Tibial artery (tissue), 4 donors: ENCODE data around the gene CACNA2D1.
"Not testable (repeated sequence)": the region's sequence is repeated elsewhere in the genome, so short reads cannot be mapped to it uniquely, and the experiment has no call there.

Experiments used
- DNase-seq, 2 donors: peaks; one replicate each; pipeline ENCODE4 v3.0.0-alpha.2; 2019
- H3K27ac ChIP-seq, 2 donors: fragments of 200-600 bp; sonication (generic) in 1 of 2; 1 replicate in 1 of 2; 2 replicates in 1 of 2; pipeline ENCODE4 v1.5.1; 2018 to 2019; ENCODE audit warnings: mild to moderate bottlenecking in 1 of 2
- H3K27me3 ChIP-seq, 2 donors: fragments of 200-600 bp; sonication (generic) in 1 of 2; one replicate each; pipeline versions ENCODE4 v1.5.1 to v1.6.0; 2016 to 2019
- H3K36me3 ChIP-seq, 3 donors: fragments of 200-600 bp; sonication (generic) in 2 of 3; one replicate each; pipeline ENCODE4 v1.5.1; 2016 to 2019; ENCODE audit warnings: mild to moderate bottlenecking in 2 of 3
- H3K4me1 ChIP-seq, 4 donors: fragments of 200-600 bp; sonication (generic) in 2 of 4; 1 replicate in 3 of 4; 2 replicates in 1 of 4; pipeline ENCODE4 v1.5.1; 2016 to 2019
- H3K4me3 ChIP-seq, 2 donors: fragments of 200-600 bp; sonication (generic) in 1 of 2; 1 replicate in 1 of 2; 2 replicates in 1 of 2; pipeline ENCODE4 v1.5.1; 2018 to 2019; ENCODE audit warnings: mild to moderate bottlenecking in 2 of 2
- H3K9me3 ChIP-seq, 3 donors: fragments of 200-600 bp; sonication (generic) in 1 of 3; one replicate each; pipeline ENCODE4 v1.5.1; 2016 to 2019
- CTCF ChIP-seq, 2 experiments: fragments of 200-600 bp in 1 of 2; fragments of 450-650 bp in 1 of 2; IDR thresholded peaks; one replicate each; pipeline ENCODE4 v1.5.1; 2017 to 2019; ENCODE audit warnings: antibody characterized with exemption in 2 of 2, mild to moderate bottlenecking in 1 of 2, moderate library complexity in 1 of 2
- intact Hi-C: fragments of 100-400 bp; cut with DNase I; formaldehyde crosslinking; loops from one replicate; pipeline ENCODE4 v1.15.0; 2023; ENCODE audit warnings: low total_unique reads

The CACNA2D1 gene

DNA sequence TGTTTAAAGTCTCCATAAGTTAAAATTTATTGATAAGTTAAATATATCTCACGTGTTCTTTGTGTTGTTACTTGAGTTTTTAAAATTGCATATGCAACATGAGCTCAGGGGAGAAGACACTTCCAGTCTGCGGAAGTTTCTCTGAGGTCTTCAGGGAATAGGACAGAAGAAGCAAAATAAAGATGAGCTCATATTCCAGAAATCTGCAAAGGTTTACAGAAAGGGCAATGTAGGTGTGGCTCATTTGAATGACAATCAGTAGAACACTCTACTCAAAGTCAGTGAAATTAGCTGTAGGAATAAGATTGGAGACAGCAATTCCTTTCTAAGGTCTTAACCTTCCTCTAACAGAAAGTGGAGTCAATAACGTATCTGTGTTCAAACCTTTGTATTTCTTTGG, 53.7 kb downstream of the CACNA2D1 start:
- no peak for TF ChIP-seq CTCF (IDR thresholded peaks at IDR 0.05)
- no peak for DNase-seq
- Histone ChIP-seq H3K4me1 (no peaks in the 10 kb centered on the region), H3K27me3 (no peaks in the 10 kb centered on the region), H3K36me3 (no peaks in the 10 kb centered on the region), H3K9me3 (no peaks in the 10 kb centered on the region), H3K4me3 (no peak overlapping the region), H3K27ac (no peak overlapping the region)
- intact Hi-C loops, result no loop called here

GRCh38 chr7:82388138-82388537, 55.4 kb downstream of the CACNA2D1 start:
- H3K4me1 ChIP-seq, result no peaks in the 10 kb centered on the region
- no peak for TF ChIP-seq CTCF (IDR thresholded peaks at IDR 0.05)
- DNase-seq, result no peak
- intact Hi-C loops, result no loop called here
- no peak overlapping the region for H3K4me3 ChIP-seq
- H3K27ac ChIP-seq, result no peak overlapping the region
- no peaks in the 10 kb centered on the region for H3K27me3 ChIP-seq
- H3K9me3 ChIP-seq, result no peaks in the 10 kb centered on the region
- H3K36me3 ChIP-seq, result no peaks in the 10 kb centered on the region

DNA sequence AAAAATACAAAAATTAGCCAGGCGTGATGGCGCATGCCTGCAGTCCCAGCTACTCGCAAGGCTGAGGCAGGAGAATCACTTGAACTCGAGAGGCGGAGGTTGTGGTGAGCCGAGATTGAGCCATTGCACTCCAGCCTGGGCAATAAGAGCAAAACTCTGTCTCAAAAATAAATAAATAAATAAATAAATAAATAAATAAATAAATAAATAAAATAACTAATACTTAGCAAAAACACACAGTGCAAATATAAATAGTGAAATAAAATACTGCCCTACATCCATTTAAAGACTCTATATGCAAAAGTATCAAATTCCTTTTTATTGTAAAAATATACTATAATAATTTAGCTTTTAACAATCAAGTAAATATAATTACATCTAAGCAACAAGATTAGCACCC, 57.0 kb downstream of the CACNA2D1 start:
- H3K36me3 ChIP-seq, H3K4me1 ChIP-seq, H3K4me3 ChIP-seq, H3K9me3 ChIP-seq, H3K27me3 ChIP-seq, H3K27ac ChIP-seq, intact Hi-C loops, DNase-seq: not testable (repeated sequence)

- TF ChIP-seq CTCF (IDR thresholded peaks at IDR 0.05), result no peak
- Histone ChIP-seq H3K27me3 (no peaks in the 10 kb centered on the region), H3K4me1 (no peaks in the 10 kb centered on the region), H3K9me3 (no peaks in the 10 kb centered on the region), H3K36me3 (no peaks in the 10 kb centered on the region), H3K27ac (no peak overlapping the region), H3K4me3 (no peak overlapping the region)
- intact Hi-C loops, result no loop called here
- DNase-seq, result no peak
Observed at GRCh38 chr7:82384779-82385178, 58.8 kb downstream of the CACNA2D1 start.

DNA sequence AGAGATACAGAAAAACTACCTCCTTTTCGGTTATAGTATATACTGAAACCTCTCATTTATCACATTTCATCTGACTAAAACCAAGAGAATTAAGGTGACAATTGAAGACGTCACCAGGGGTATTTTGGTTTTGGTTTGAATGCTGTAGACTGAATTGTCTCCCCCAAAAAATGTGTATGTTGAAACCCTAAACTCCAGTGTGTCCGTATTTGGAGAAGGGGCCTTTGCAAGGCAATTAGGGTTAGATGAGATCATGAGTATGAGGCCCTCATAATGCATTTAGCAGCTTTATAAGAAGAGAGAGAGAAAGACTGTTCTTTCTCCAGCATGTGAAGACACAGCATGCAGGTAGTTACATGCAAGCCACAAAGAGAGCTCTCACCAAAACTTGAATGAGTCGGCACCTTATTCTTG, 59.5 kb downstream of the CACNA2D1 start:
- intact Hi-C loops, result no loop called here
- DNase-seq, result no peak
- no peaks in the 10 kb centered on the region for H3K36me3 ChIP-seq
- TF ChIP-seq CTCF (IDR thresholded peaks at IDR 0.05), result no peak
- H3K9me3 ChIP-seq, result no peaks in the 10 kb centered on the region
- H3K4me1 ChIP-seq, result no peaks in the 10 kb centered on the region
- no peak overlapping the region for H3K27ac ChIP-seq
- no peaks in the 10 kb centered on the region for H3K27me3 ChIP-seq
- no peak overlapping the region for H3K4me3 ChIP-seq

DNA sequence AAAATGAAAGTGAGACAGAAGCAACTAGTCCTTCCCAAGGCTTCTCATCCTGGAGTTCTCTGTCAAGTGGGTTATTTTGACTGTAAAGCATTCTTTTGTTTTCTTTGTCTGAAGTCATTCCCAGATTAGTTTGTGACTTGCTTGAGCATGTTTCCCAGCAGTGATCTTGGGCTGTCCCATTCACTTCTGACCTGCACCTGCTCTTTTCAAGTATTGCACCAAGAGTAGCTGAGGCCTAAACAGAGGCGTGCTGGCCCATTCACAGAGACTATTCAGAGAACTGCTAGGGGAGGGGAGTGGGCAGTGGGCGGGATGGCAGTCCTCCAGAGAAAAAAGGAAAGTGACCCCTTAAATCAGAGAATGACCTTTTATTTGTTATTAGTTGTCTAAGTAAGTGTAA, 61.3 kb downstream of the CACNA2D1 start:
- no peaks in the 10 kb centered on the region for H3K4me1 ChIP-seq
- intact Hi-C loops, result no loop called here
- no peak overlapping the region for H3K4me3 ChIP-seq
- no peaks in the 10 kb centered on the region for H3K36me3 ChIP-seq
- H3K9me3 ChIP-seq, result no peaks in the 10 kb centered on the region
- no peak for TF ChIP-seq CTCF (IDR thresholded peaks at IDR 0.05)
- no peaks in the 10 kb centered on the region for H3K27me3 ChIP-seq
- no peak for DNase-seq
- no peak overlapping the region for H3K27ac ChIP-seq
